HG02840 (cell line): Measurements from ENCODE around the gene ATXN1.

Experiments used
- ATAC-seq: cut with Tn5 transposase; IDR thresholded peaks from one replicate; pipeline ENCODE4 v1.9.1; 2021; ENCODE audit warnings: mild to moderate bottlenecking, moderate library complexity, moderate number of reproducible peaks; ENCODE audit not compliant: unreplicated experiment, low FRiP score

ATXN1 gene

DNA sequence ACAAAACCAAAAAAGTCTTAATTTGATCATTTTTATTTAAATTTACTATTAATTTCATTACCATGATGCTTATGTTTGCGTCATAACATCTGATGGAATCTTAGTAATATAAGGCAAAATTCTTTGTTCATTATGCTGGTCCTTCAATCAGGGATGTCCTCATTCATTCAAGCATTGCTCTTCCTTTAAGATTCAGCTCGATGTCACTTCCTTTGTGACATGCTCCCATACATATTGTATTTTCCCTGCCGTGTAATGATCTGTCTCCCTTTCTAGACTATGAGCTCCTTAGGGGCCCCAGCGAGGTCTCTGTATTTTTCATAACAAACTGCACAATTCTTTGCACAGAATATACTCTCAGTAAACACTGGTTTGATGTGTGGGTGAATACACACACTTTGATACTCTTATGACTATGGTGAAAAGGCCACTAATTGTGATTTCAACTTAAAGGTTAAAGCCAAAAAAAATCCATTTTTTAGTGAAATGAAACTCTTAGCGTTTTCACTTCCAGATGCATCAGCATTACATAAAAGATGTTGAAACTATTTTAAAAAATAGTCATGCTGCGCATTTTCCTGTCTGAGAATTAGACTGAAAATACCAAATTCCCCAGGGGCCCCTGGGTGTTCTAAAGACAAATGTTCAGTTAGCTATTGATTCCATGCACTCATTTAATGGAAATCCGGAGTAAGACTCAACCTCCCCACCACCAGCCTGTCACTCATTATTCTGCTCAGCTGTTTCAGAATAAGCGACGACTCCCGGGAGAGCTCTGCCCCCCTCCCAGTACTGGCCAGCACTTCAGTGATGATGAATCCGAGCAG lies 169.7 kb downstream of the ATXN1 start:
- peak; percentile 79 for ATAC-seq

DNA sequence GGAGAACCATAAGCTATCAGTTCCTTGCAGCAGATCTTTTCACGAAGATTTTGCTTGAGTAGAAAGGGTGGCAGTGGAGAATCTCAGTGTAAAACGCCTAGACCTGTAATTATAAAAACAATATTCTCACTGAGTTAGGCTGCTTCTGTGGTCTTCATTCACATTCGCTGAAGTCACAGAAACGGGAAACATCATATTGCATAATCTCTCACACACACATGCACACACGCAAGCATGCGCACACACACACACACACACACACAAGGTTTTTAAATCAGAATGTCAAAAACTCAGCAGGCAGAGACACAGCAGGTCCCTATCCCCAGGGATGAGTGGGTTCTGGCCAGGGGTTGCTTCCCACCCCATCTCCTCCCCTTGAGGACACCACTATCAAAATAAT lies 175.5 kb downstream of the ATXN1 start:
- no peak for ATAC-seq

DNA sequence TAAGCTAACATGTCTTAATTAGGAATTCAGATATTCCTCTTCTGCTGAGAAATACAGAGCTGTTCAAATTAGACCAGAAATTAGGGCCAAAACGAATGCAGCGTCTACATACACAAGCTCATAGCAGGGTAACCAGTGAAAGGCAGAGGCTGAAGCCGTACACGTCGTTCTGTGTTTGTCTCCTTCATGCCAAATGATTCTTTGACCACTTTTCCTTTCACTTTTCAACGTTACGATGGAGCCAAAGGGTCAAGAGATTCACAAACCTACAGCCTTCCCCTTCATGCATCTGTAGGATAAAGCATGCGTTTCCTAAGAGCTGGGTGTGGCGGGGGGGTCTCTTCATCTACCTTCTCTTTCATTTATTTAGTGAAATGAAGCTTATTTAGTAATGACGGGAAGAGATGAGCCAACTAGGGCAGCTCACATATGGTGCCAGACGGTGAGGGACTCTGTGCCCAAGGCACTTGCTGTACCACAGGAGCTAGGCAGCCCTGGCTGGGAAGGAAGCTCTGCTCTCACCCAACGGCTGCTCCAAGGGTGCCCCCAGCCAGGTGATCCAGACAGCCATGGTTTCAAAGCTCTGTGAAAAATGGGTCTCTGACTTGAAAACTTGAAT lies 178.0 kb downstream of the ATXN1 start:
- ATAC-seq, result no peak

DNA sequence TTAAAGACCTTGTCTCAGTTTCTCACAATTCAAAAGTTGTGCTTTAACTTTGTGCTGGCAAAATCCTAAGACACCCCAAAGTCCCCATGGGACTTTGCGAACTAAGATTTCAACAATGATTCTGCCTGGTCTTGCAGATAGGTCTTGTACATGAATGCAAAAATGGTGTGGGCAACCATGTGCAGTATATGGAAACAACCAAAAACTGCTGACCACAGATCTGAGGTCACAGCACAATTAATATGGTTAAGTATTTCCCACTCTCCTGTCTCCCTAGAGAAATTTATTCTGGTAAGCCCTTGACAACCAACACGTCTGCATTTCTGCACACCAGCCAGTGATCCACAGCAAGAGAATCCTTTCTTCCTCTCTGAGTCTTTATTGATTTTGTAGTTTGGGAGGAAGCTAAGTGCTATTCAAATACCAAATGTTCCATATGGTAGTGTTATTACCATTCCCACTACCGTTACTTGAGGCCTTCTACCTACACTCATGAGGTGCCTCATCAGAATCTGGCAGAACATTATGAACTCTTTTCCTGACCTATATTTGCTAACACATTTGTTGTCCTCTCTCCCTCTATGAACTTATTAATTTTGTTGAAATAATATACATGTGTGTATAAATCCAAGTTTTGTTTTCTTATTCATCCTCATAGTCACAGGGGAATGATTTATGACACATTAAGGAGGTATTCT lies 178.7 kb downstream of the ATXN1 start:
- no peak for ATAC-seq

DNA sequence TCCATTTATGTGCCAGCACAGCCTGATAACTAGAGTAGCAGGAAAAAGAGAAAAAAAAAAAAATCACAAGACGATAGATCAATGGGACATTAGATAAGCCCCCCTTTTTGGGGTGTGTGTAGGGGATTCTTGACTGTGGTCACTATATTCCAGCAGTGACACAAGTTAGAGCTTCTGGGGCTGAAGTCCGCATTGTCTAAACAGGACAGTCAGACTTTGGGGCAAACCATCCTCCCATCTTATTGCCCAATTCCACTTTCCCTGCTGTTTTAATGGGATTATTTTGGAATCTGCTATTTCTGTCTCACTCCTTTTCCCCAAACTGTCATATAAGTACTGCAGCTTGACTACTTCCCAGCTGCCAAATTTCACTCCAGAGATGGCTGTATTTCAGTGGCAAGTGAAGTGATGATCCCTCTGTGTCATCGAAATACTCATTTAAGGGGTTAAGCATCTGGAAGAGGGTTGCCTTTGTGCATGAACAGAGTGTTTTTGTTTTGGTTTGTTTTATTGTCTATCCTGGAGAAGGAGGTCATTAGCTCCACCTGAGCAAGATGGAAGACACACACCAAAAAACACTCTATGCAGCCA lies 182.5 kb downstream of the ATXN1 start:
- no peak for ATAC-seq

DNA sequence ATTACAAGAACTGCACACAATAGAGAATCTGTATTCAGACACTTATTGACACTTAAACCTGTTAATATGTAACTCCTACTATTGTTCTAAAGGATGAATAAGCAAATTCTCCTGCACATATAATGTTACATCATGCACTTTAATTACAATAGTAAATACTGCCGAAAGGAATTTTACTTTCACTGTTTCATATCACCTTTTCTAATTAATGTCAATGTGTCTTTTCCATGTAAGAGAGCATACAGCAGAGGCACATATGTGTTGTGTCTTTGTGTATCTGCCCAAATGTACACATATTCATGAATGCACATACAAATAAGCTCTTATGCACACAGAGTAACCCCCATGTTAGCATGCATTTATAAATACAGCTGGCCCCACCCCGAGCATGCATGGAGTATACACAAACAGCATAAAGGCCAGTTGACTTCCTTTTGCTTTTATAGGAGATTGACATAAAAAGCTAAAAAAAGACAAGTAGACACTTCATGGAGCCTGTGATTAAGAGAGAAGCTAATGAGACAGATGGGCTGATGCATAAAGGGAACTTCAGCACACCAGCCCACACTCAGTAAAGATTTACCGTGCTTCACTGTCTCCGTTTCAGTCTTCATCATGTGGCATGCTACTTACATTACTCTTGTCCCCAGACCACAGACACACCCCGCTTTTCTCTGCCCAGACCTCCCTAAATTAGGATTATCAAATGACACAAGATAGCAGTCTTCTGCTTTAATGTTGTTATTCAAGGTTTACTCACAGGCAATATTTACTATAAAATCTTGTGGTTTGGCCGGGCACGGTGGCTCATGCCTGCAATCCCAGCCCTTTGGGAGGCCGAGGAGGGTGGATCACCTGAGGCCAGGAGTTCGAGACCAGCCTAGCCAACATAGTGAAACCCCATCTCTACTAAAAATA lies 184.6 kb downstream of the ATXN1 start:
- ATAC-seq, result peak; percentile 79

DNA sequence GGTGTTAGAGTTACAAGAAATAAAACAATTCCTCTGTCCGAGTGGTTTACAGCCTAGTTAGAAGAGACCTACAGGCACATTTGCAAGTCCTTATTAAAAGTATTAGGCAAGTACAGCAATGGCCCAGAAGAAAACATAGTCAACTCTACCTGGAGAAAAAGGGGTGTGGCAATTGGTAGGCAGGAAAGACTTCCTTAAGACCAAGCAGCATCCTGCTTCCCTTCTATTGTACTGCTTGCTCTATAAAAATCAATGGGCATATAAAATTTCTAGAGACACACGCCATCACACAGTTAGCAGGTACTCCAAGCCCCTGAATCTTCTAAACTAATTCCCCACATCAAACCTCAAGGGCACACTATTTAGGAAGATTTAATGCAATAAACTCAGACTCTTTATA lies 185.6 kb downstream of the ATXN1 start:
- no peak for ATAC-seq

DNA sequence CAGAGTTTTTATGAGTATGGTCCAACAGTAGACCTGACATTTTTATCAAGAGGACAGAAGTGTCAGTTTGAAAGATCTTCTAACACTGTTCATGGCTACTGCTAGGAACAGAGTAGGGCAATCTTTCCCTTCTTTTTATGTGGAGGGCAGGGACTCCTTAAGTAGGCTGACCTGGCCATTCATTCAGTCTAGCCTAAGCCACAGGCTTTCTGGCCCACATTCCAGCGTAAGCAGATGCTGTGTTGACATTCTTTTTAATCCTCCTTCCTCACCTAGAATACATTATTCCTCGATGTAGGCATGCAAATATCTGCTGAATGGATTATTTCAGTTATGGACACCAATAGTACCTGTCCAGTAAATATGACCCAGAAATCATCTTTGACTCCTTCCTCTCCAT lies 188.3 kb downstream of the ATXN1 start:
- ATAC-seq, result no peak

DNA sequence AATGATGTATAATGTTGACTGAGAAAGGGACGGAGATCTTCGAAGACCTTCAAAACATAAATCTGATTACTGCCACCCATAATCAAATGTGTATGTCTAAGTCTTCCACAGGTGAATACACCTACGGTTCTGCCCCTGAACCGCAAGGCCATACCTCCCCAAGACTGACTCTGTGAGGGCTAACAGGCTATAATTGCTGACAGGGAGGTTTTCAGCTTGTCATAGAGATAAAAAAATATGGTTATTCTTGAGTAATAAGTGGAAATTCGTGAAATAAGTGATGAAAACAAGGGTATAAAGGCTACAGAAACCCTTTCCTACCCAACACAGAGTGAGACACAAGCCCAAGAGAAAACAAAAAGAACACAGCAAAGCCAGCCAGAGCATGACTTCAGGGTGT lies 188.9 kb downstream of the ATXN1 start:
- ATAC-seq, result no peak

DNA sequence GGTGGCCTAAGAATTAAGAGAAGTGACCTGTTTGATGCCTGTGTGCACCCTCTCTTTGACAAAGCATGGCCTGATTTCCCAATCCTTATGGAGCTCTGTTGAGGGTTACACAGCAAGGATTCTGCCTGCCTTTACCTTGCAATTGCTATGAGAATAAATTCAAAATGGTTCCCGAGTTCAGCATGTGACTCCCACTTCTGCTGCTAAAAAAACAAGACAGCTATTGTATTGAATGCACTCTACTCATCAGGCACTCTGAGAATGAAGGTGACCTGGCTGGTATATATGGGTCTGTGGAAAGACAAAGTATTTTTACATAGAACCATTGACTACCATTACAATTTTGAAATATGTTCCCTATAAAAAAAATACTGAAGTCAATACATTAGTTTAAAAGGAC lies 190.3 kb downstream of the ATXN1 start:
- no peak for ATAC-seq

DNA sequence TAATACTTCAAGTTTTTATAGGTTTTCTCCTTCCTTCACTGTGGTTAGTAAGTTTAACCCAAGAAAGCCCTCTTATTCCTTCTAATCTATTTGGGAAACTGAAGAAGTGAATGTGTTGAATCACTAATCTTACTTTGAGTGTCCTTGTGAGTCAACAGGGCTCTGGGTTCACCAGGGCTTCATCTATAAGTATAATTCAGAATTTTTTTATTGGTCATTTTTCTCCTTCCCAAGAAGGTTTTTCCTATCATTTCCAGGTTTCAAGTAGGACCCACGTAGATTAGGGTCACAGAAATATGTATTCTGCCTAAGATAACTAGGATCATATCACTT lies 191.1 kb downstream of the ATXN1 start:
- ATAC-seq, result no peak

DNA sequence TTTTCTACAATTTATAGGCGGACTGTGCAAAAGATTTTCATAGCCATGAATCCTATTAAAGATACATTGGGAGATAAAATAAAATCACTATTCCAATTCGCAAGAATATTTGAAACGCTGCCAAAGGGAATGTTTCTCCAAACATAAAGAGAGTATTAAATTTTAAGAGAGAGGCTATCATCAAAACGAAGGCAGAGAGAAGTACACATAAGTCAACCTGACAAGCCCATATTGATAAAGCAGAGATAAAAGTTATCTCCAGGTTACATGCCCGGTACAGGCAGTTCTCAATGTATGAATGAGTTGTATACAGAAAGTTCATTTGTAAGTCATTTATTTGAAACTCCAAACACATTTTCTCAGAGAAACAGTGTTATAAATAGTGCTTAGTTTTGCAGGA lies 193.1 kb downstream of the ATXN1 start:
- ATAC-seq, result no peak

DNA sequence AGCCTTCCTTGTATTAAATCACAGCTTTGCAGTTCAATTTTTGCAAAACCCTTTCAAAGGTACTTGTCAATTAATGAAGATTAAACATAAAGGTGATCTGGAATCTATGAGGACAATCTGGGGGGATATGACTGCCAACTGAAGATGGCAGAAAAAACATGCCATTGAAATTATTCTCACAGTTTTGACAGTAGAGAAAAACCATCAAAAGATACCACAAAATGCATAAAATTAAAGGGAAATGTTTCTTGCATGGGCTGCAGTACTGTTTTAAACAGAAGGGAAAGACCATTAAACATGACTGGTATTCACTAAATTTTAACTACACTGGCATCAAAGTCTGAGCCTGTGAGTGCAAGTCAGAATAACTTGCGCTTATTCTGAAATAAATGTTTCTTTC lies 194.2 kb downstream of the ATXN1 start:
- no peak for ATAC-seq

DNA sequence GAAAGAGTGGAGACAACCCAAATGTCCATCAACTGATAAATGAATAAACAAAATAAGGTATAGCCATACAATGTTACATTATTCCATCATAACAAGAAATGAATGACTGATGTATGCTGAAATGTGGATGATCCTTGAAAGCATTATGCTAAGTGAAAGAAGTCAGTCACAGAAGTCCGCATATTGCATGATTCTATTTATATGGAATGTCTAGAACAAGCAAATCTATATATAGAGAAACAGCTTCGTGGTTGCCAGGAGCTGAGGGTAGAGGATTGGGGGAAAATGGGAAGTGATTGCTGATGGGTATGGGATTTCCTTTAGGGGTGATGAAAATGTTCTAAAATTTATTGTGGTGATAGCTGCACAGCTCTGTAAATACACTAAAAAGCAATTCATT lies 196.8 kb downstream of the ATXN1 start:
- no peak for ATAC-seq

DNA sequence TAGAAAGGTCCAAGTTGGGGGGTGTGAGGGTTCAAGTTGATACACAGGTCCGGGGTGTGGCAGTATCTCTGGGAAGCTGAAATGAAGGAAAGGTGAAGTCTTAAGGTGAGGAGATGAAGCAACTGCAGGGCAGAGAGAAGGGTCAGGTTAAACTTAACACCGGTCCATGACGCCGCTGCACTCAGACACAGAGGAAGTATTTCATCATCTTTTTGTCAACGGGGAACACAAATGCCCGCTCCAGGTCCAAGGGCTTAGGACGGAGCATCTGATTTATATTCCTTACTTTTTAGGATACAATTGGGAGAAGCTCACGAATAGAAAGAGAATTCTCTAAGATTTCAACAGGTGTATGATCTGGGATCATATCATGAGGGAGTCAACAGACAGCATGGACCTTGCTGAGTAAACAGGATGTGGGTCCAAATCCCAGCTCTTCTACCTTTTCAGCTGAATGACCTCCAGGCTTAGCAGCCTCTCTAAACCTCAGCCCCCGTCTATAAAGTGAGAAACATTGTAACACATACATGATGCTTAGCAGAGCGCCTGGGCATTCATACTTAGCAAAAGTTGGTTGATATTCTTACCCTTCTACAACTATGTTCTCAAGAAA lies 197.5 kb downstream of the ATXN1 start:
- no peak for ATAC-seq

DNA sequence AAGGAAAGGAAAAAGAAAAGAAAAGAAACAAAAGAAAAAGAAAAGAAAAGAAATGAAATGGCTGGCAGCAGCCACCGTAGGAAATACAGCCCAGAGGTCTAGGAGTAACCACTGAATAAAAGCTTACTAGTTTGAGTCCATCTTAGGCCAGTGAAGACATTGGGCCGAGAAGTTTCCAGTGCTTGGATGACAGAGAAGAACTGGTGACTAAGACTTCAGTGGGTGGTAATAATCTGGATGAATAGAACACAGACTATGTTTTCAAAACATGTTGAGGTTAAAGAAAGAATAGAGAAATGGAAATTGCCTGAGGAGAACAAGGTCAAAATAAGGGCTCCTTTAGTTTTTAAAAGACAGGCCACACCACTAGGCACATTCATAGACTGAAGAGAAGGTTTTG lies 198.8 kb downstream of the ATXN1 start:
- ATAC-seq, result no peak

DNA sequence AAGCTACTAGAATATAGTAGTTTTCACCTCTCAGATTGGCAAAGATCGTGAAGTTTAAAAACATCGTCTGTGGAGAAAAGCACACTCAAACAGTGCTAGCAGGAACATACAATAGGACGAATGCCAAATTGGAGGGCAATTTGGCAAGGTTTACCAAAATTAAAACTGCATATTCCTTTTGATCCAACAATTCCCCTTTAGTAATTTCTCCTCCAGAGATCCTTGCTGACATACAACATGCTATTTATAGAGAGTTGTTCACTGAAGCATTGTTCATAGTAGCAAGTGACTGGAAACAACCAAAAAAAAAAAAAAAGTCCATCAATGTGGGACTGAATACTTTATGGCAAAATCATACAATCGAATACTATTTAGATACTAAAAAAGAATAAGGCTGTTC lies 202.2 kb downstream of the ATXN1 start:
- no peak for ATAC-seq

DNA sequence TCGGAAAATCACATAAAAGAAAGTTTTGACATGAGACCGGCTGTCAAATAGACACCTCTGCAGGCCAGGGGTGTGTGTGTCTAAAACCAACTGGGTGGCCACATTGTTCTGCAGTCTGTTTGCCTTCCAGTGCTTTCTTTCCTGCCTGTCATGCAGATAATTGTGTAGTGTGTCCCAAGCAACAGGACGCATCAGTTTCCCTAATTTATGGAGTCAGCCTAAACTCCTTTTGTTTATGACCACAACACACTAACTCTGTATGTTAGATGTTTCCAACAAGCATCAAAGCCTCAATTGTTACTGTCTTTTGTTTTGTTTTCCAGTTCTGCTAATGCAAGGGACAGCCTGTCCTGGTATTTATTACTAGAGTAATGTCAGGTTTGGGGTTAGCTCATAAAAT lies 205.7 kb downstream of the ATXN1 start:
- ATAC-seq, result no peak

DNA sequence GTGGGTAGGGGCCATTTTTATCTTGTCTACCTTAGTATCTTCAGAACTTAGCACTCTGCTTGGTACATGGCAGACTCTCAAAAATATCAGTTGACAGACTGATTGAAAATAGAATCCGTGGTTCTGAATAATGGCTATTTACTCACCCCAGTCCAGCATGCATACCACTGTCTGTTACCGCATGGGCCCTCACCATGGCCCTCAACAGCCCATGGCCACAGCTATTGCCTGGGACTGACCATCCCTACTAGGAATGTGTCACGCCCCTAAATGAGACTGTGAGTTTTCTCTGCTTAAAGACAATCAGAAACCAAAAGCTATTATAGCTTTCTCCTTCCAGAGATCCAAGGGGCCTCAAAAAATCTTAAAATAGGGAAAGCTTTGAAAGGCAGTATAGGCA lies 207.7 kb downstream of the ATXN1 start:
- ATAC-seq, result no peak

DNA sequence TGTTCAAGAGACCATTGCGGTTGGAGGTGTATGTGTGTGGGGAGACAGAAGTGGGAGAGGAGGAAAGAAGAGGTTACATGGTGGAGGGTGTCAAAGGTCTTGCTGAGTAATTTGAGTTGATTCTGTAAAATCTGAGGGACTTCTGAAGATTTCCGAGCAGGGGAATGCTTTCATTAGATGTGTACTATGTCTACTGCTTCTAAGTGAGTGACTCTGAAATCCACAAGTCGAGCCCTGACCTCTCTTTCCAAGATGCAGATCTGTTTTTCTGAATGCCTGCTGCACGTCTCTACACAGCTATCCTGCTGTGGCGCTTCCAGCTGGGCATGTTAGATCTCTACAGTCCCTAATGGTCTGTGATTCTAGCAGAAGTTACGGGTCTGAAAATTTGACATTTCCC lies 209.8 kb downstream of the ATXN1 start:
- no peak for ATAC-seq
